Activated naive CD4-positive, alpha-beta T cell treated with anti-CD3 and anti-CD28 coated beads, Interleukin-2, amount 50 U/mL, for 24 hours (primary cell): ENCODE data around the gene ETFB.
A peak's percentile ranks its signal among the peaks of the same experiment; 100 is the strongest.

Experiments used
- H3K27ac Mint-ChIP-seq: one replicate; pipeline ENCODE4 v1.8.0; 2021; ENCODE audit warnings: mild to moderate bottlenecking, mixed read lengths
- H3K27me3 Mint-ChIP-seq: one replicate; pipeline ENCODE4 v1.8.0; 2021; ENCODE audit warnings: mixed read lengths
- H3K36me3 Mint-ChIP-seq: one replicate; pipeline ENCODE4 v1.8.0; 2021; ENCODE audit warnings: mixed read lengths
- H3K4me1 Mint-ChIP-seq: one replicate; pipeline ENCODE4 v1.8.0; 2021; ENCODE audit warnings: mixed read lengths
- H3K4me3 Mint-ChIP-seq: one replicate; pipeline ENCODE4 v1.8.0; 2021; ENCODE audit warnings: mild to moderate bottlenecking, mixed read lengths
- H3K9me3 Mint-ChIP-seq: one replicate; pipeline ENCODE4 v1.8.0; 2021; ENCODE audit warnings: mixed read lengths

ETFB gene

GRCh38 chr19:51342631-51343569, 23.3 kb downstream of the ETFB start:
- Mint-ChIP-seq H3K4me3 (peak overlapping the region; percentile 24), H3K36me3 (peaks cover 5% of the 10 kb centered on the region), H3K27me3 (no peaks in the 10 kb centered on the region), H3K4me1 (peaks cover 14% of the 10 kb centered on the region), H3K27ac (no peak overlapping the region), H3K9me3 (no peaks in the 10 kb centered on the region)

GRCh38 chr19:51341976-51342580, 24.1 kb downstream of the ETFB start, which contains the start of gene VSIG10L:
VSIG10L (minus strand) TSS chr19:51342139; CDS start chr19:51342124, 15 bp downstream.
- Mint-ChIP-seq H3K27ac (peak within 1 kb of the TSS; percentile 62), H3K4me1 (peaks cover 14% of the 10 kb centered on the region), H3K36me3 (peaks cover 5% of the 10 kb centered on the region), H3K9me3 (no peaks in the 10 kb centered on the region), H3K27me3 (no peaks in the 10 kb centered on the region), H3K4me3 (peak within 1 kb of the TSS; percentile 54)

DNA sequence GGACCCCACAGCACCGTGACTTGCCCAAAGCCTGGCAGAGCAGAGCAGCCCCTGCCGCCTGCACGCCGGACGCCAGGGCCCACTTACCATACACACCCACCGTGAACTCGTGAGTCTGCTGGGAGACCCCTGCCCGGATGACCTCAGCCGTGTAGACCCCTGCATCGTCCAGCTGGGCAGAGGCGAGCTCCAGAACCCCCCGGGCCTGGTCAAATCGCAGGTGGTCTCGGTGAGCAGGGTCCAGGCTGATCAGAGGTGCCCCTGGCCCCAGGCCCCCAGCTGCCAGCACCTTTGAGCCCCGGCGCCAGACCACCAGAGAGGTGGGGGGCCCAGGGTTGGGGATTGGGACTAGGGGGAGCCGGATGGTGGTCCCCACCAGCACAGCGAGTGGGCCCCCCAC, 25.1 kb downstream of the ETFB start:
- H3K27me3 Mint-ChIP-seq, result no peaks in the 10 kb centered on the region
- peaks cover 3% of the 10 kb centered on the region for H3K36me3 Mint-ChIP-seq
- no peaks in the 10 kb centered on the region for H3K9me3 Mint-ChIP-seq
- peaks cover 14% of the 10 kb centered on the region for H3K4me1 Mint-ChIP-seq
- peak overlapping the region; percentile 54 for H3K4me3 Mint-ChIP-seq
- H3K27ac Mint-ChIP-seq, result no peak overlapping the region

DNA sequence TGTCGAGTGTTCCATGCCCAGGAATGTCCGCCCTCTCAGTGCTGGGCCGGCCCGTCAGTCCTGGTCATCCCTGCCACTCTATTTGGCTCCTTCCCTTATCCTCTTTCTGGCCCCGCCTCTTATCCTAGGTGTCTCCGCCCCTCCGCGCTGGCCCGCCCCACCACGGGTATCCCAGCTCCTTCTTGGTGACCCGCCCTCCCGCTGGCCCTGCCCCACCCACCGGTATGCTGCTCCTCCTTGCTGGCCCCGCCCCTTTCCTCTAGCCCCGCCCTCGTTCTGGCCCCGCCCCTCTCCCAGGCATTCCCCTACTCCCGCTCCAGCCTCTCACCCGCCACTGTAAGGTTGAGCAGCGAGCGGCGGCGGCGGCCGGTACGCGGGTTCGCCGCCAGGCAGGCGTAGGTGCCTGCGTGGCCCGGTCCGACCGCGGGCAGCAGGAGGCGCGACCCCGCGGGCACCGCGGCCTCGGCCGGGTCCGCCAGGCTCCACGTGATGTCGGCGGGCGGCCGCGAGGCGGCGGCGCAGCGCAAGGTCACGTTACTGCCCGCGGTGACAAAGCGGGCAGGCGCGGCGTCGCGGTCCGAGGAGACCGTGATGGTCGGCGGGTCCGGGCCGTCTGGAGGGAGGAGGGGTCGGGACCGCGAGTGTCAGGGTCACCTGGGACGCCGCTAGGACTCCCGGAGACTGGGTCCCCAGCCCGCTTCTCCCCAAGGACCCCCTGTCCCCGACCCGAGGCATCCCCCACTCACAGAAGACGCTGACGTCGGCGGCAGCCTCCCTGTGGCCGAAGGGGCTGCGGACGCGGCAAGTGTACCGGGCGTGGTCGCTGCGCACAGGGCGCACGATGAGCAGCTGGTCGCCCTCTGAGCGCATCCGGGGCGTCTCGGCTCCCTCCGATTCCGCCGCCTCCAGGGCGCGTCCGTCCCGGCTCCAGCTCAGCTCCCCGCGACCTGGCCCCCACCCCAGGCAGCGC, 26.2 kb downstream of the ETFB start:
- H3K27ac Mint-ChIP-seq, result no peak overlapping the region
- H3K4me1 Mint-ChIP-seq, result peaks cover 14% of the 10 kb centered on the region

GRCh38 chr19:51339313-51339686, 26.9 kb downstream of the ETFB start:
- peak overlapping the region; percentile 84 for H3K4me3 Mint-ChIP-seq
- H3K9me3 Mint-ChIP-seq, result no peaks in the 10 kb centered on the region
- no peaks in the 10 kb centered on the region for H3K27me3 Mint-ChIP-seq
- no peak overlapping the region for H3K27ac Mint-ChIP-seq
- peaks cover 14% of the 10 kb centered on the region for H3K4me1 Mint-ChIP-seq
- H3K36me3 Mint-ChIP-seq, result no peaks in the 10 kb centered on the region

More for the DNA sequence above, 26.2 kb downstream of the ETFB start:
- H3K4me3 Mint-ChIP-seq, result peak overlapping the region; percentile 84
- no peaks in the 10 kb centered on the region for H3K27me3 Mint-ChIP-seq
- H3K36me3 Mint-ChIP-seq, result peaks cover 3% of the 10 kb centered on the region
- H3K9me3 Mint-ChIP-seq, result no peaks in the 10 kb centered on the region

- Mint-ChIP-seq H3K9me3 (no peaks in the 10 kb centered on the region), H3K27me3 (peaks cover under 1% of the 10 kb centered on the region), H3K27ac (peak overlapping the region; percentile 5), H3K36me3 (no peaks in the 10 kb centered on the region), H3K4me3 (peak overlapping the region; percentile 84), H3K4me1 (peaks cover 14% of the 10 kb centered on the region)
These were observed 27.4 kb downstream of the ETFB start for GRCh38 chr19:51338563-51339312.

DNA sequence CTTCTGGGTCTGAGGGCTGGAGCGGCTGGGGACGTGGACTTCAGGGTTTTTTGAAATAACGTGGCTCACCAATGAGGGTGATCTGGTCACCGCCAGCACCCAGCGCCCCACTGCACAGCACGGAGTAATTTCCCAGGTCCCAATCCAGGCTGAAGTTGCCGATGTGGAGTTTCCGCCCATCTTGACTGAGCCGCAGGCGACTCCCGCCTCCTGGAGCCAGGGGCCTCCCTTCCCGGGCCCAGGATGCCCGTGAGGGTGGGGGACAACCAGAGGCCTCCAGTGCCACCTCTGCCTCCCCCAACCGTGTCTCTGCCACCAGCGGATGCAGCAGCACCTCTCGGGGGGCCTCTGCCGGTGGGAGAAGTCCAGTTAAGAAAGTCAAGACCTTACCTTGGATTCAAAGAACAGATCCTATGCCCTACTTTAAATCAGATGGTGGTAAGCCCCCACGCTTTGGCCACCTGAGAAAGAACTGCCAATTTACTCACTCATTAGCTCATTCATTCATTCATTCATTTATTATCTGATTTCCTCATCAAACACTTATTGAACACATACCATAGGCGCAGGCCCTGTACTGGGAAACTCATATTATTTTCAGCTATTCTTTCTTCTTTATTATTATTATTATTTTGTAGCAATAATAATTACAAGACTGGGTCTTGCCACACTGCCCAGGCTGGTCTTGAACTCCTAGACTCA, 28.2 kb downstream of the ETFB start:
- Mint-ChIP-seq H3K4me1 (peaks cover 14% of the 10 kb centered on the region), H3K36me3 (no peaks in the 10 kb centered on the region), H3K4me3 (peak overlapping the region; percentile 84), H3K9me3 (no peaks in the 10 kb centered on the region), H3K27ac (no peak overlapping the region), H3K27me3 (peaks cover 2% of the 10 kb centered on the region)

DNA sequence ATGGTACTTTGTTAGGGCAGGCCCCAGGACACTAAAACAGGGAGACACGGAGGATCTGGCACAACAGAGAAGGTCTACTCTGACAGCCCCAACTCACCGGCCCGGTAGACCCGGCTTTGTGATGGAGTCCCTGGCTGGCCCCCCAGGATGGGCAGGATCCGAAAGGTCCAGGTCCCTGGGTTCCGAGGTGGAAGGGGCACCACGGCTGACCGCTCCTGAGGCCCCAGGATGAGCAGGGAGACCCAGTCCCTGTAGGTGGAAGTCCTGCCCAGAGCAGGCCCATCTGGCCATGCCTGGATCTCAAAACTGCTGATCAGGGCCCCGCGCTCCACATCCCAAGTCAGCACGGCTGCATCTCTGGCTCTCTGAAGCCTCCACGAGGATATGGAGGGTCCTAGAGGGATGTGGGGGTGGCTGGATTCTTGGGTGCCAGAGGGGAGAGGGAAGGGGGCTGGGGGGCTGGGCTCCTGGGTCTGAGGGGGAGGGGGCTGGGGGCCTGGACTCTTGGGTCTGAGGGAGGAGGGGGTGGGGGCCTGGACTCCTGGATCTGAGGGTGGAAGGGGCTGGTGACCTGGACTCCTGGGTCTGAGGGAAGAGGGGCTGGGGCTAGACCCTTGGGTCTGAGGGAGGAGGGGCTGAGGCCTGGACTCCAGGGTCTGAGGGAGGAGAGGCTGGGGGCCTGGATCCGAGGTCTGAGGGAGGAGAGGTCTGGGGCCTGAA, 28.9 kb downstream of the ETFB start:
- no peak overlapping the region for H3K4me3 Mint-ChIP-seq
- H3K4me1 Mint-ChIP-seq, result peaks cover 14% of the 10 kb centered on the region
- no peak overlapping the region for H3K27ac Mint-ChIP-seq
- H3K9me3 Mint-ChIP-seq, result no peaks in the 10 kb centered on the region
- H3K27me3 Mint-ChIP-seq, result peaks cover 2% of the 10 kb centered on the region
- no peaks in the 10 kb centered on the region for H3K36me3 Mint-ChIP-seq

DNA sequence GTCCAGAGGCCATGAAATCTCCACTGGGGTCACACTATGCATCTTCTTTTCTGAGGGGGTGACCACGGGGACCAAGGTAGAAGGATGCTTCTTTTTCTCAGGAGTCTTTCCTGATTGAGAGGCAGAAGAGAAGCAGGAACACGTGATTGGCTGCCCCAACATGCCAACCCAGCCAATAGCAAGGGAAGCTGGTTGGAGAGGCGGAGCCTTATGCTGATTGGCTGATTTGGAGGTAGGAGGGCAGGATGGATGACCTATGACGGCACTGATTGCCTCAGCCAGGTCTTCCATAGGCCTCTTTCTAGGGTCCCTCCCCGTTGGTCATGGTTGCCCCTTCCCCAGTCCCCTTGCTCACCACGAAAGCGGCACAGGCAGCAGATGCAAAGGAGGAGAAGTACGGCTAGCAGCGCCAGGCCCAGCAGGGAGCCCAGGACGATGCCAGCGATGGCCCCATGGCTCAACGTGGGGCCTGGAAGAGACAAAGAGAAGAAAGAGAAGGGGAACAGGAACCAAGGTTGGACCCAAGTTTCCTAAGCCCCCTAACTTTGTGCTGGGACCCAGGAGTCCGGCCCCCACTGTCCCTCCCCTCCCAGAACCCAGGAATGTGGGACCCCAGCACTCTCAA, 32.2 kb downstream of the ETFB start:
- Mint-ChIP-seq H3K27ac (no peak overlapping the region), H3K9me3 (peaks cover 7% of the 10 kb centered on the region), H3K27me3 (peaks cover 17% of the 10 kb centered on the region), H3K36me3 (peaks cover 5% of the 10 kb centered on the region), H3K4me1 (peaks cover 6% of the 10 kb centered on the region), H3K4me3 (no peak overlapping the region)

DNA sequence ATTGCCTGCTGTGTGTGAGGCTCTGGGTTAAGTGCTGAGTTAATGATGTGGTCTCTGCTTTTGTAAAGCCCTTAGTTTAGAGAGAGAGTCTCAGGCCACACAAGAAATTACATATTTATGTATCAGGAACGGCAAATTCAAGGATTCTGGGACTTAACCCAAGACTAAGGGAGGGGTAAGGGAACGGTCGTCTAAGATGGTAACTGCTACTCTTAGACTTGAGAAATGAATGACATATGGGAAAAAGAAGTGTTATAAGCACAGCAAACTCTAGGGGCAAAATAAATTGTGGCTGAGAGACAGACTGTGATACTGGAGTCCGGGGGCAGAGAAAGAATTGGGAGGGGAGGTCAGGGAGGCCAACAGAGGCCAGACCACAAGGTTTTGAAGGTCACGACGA, 34.5 kb downstream of the ETFB start:
- Mint-ChIP-seq H3K27ac (no peak overlapping the region), H3K27me3 (peaks cover 24% of the 10 kb centered on the region), H3K9me3 (peaks cover 7% of the 10 kb centered on the region), H3K4me1 (peaks cover 8% of the 10 kb centered on the region), H3K36me3 (peaks cover 5% of the 10 kb centered on the region), H3K4me3 (no peak overlapping the region)

GRCh38 chr19:51331193-51331592, 35.0 kb downstream of the ETFB start:
- Mint-ChIP-seq H3K27me3 (peaks cover 26% of the 10 kb centered on the region), H3K4me1 (peaks cover 8% of the 10 kb centered on the region)

GRCh38 chr19:51330366-51330765, 35.8 kb downstream of the ETFB start:
- Mint-ChIP-seq H3K4me1 (peaks cover 8% of the 10 kb centered on the region), H3K36me3 (peaks cover 5% of the 10 kb centered on the region), H3K9me3 (peaks cover 7% of the 10 kb centered on the region), H3K27ac (no peak overlapping the region), H3K27me3 (peaks cover 34% of the 10 kb centered on the region), H3K4me3 (no peak overlapping the region)

More at GRCh38 chr19:51331193-51331592, 35.0 kb downstream of the ETFB start:
- no peak overlapping the region for H3K4me3 Mint-ChIP-seq
- no peak overlapping the region for H3K27ac Mint-ChIP-seq
- H3K9me3 Mint-ChIP-seq, result peaks cover 7% of the 10 kb centered on the region
- peaks cover 5% of the 10 kb centered on the region for H3K36me3 Mint-ChIP-seq

GRCh38 chr19:51329411-51329810, 36.8 kb downstream of the ETFB start:
- peaks cover 5% of the 10 kb centered on the region for H3K36me3 Mint-ChIP-seq
- peaks cover 8% of the 10 kb centered on the region for H3K4me1 Mint-ChIP-seq
- H3K27ac Mint-ChIP-seq, result no peak overlapping the region
- peaks cover 41% of the 10 kb centered on the region for H3K27me3 Mint-ChIP-seq
- H3K4me3 Mint-ChIP-seq, result peak overlapping the region; percentile 42
- peaks cover 7% of the 10 kb centered on the region for H3K9me3 Mint-ChIP-seq
